Endometrial microvascular endothelial cells (primary cell): Measurements from ENCODE around the gene UNC13B. TPM values are rescaled to one million over a fixed set of nuclear protein-coding genes. Genes with fewer than 3 reads are reported as not detected.

Experiments
- in situ Hi-C: cut with HindIII; loops from 2 replicates; pipeline ENCODE4 v1.10.0; 2017; ENCODE audit warnings: low sequenced_read_pairs, low pct_unique_long_range_greater_than_20kb; ENCODE audit errors: inconsistent ontology term
- total RNA-seq: library from RNA; depleted of rRNA; stranded (reverse); fragments of >200 nt; gene quantifications from one replicate; pipeline ENCODE4 v1.2.3, GENCODE V29; 2015; ENCODE audit errors: inconsistent ontology term

The UNC13B gene
- total RNA-seq, 1 donor from 2014 or later: 38.5 TPM

DNA sequence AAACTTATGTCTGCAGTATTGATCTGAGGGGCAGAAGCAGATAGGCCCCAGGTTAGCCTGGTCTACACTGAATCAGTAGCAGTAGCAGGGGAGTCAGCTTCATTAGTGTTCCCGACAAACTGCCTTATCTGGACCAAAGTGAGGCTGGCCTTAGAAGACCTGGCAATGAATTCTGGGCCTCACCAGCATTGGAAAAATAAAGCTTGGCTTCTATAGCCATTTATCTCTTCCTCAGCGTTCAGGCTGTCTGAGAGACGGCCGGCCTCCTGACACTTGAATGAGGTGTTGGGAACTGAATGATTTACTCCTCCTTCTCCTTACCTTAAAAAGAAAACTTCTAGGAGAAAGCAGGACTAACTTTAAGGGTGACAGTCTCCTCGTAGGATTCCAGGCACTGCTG lies 186.3 kb downstream of the UNC13B start:
- in situ Hi-C loops: no loop called here

DNA sequence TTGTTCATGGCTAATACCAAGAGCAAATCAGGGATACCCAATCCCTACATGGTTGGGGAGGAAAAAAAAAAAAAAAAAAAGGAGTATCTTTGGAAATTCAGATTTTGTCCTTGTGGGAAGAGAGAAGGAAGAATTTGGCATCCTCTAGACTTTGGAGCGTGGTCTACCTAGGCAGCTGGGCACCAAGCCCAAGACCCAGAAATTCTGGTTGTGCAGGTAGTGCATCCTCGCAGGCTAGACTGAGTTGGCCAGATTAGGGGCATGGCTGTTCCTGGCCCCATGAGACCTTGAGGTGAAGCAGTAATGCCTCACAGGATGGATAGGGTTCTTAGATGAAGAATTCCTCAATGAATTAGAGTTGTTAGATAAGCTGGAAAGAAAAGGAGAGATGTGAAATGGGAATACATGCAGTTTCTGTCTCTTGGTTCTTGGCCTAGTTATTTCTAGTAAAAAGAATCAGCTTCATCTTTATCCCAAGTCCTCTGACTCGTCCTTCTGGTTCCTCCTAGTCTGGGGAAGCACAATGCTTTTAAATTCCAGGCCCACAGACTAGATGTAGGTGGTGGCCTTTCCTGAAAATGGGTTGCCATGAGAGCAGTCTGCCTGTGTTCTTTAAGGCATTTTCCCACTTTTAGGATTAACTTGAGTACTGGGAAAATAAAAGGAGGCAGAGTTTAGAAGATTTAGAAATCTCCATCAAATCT lies 187.6 kb downstream of the UNC13B start:
- in situ Hi-C loops: no loop called here

DNA sequence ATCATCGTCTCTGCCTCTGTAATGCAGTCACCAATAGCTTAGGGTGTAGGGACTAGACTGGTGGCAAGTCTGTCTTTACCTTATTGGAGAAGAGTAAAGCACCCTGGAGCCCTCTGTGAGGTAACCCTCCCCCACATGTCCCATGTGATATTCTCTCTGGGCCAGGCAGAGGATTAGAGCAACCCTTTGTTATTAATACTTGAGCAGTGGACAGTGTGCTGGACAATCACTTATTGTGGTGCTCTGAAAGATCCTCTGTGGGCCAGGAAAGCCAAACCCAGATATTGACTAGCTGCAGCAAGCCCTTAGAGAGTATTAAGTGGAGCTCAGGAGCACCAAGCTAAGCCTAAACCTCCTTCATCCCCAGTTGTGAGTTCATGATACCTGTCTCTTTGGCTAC lies 188.4 kb downstream of the UNC13B start:
- in situ Hi-C loops: no loop called here

DNA sequence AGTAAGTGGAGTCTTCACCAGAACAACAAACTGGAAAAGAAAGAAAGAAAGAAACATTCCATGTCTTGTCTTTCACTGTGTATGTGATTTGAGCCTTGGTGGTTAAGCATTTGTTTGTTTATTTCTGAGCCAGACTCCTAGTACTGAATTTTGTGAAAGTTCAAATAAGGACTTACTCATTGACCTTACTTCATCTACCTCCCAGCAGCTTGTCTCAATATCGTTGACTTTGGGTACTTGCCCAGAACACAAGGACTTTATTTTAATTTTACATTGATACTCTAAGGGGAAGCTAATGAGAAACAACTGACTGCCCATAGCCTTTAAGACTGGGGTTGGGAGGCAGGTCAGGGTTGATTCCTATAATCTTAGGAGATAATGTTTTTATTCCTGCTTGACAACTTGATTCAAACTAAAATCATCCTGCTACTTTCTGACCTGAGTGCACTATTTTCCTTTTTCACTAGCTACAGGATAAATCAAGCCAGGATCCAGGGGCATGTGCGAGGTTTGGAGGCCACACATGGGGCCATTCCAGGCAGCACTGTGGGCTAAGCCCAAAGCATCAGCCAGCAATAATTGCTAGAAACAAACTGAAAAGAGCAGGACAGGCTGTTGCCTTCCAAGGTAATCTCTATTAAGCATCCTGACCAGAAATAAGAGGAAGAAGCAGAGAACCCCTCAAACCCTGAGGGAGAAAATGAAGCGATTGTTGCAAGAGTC lies 189.2 kb downstream of the UNC13B start:
- in situ Hi-C loops: no loop called here

DNA sequence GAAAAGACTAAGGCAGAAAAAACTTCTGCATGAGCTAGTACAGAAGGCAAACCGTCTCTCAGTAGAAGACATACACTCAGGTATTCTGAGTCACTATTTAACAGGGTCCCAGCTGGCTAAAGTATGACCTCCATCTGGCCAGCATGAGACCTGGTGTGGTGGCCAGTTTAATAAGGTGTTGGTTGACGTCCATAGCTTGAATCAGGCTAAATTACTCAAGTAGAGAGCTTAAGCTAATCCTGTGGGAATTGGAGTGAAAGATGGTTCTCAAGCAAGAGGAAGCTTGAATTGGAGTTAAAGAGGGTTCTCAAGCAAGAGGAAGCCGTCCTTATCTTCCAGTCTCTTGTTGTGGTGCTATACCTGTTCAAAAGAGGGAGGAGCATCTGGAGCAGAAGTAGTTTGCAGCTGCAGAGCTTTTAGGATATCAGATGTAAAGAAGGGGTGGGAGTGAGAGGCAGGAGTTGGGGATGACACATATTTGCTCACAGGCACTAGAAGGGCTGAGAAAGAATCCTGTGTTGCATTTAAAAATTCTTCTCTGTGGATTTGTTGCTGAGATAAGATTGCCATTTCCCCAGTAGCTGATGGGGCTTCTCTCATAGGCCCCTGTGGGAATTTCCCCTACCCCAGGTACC lies 192.0 kb downstream of the UNC13B start:
- in situ Hi-C loops: no loop called here

DNA sequence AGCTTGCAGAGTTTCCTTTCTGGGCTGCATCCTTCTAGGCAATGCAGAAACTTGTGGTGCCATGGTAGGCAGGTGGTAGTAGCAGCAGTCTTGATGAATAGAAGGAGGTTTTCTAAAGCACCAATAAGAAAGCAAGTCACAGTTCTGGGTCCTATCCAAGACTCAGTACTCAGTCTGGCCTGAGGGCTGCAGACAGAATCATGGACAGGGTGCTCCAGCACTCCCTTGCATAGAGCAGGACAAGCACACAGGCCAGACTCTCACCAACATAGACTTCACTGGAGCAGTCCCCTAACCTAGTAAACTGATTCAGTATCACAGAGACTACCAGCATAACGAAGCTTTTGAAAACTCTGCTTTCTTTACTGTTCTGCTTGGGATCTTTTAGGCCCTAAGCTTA lies 194.1 kb downstream of the UNC13B start:
- in situ Hi-C loops: no loop called here

DNA sequence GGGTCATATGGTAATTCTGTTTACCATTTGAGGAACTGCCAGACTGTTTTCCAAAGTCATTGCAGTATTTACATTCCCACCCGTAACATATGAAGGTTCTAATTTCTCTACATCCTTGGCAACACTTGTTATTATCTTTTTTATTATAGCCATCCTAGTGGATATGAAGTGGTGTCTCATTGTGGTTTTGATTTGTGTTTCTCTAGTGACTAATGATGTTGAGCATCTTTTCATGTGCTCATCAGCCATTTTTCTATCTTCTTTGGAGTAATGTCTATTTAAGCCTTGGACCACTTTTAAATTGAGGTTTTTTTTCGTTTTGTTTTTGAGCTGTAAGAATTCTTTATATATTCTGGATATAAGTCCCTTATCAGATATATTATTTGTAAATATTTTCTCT lies 195.3 kb downstream of the UNC13B start:
- in situ Hi-C loops: no loop called here

DNA sequence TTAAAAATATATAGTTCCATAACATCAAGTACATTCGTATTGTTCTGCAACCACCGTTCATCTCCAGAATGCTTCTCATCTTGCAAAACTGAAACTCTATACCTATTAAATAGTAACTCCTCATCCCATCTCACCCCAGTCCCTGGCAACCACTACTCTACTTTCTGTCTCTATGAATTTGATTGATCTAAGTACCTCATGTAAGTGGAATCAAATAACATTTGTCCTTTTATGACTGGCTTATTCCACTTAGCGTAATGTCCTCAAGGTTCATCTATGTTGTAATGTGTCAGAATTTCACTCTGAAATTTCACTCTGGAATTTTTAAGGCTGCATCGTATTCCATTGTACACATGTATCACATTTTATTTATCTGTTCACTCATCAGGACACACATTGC lies 196.0 kb downstream of the UNC13B start:
- in situ Hi-C loops: no loop called here

DNA sequence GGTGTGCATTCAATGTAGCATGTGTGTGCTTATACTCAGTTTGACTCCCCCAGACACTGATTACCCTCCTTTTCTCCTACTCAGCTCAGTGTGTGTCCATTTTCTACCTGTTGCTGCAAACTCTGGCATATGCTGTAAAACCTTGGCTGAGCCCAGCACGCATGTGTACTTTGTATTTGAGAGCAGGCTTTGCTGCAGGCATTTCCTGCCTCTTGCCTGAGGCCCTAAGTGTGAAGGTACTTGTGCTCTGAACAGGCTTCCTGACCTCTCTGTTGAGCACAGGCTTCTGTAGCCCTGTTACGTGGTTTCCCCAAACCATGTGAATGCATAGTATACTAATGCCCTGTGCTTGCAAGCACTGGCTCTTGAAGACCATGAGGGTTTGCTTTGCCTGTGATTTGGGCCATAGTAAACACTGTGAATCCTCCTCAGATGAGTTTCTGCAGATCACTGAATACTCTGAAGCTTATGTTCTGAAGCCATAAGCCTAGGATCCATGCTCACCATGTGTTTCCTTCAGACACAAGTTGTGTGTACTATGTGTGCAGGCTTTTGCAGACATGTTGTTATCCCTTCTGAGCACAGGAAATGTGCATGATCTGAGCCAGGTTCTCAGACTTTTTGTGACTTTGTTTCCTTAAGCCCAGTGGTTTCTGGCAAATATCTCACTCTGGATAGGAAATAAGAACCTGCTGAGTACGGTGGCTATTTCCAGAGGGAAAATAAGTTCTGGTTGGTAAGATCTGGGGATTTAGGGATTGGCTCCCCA lies 203.2 kb downstream of the UNC13B start:
- in situ Hi-C loops: no loop called here

DNA sequence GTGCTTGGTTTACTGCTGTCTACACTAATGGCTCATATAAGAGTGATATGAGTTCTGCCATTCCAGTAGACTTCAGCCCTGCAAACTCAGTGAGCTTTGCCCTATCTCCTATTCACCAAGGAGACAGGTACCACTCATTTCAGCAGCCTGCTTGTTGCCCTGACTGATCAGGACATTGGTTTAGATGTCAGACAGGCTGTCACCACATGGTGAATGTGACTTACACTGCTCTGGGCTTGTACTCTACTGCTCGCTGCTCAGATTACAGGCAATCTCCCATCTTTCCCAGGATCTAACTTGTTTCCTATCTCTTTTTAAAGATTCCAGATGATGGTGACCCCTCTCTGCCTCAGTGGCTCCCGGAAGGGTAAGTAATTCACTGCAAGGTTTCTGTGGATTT lies 204.8 kb downstream of the UNC13B start:
- in situ Hi-C loops: no loop called here

DNA sequence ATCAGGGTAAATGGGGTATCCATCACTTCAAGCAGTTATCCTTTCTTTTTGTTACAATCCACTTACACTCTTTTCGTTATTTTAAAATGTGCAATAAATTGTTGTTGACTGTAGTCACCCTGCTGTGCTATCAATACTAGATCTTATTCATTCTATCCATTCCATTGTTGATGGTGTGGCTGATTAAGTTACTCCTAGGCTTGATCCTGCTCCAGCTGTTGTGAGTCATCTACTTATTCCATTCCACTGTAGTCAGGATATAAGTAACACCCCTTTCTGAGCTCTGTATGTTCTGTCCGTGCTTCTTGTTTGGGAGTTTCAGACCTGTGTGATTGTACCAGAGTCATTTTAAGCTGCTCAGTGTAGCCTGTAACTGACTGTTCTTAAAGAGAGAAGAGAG lies 205.6 kb downstream of the UNC13B start:
- in situ Hi-C loops: no loop called here

DNA sequence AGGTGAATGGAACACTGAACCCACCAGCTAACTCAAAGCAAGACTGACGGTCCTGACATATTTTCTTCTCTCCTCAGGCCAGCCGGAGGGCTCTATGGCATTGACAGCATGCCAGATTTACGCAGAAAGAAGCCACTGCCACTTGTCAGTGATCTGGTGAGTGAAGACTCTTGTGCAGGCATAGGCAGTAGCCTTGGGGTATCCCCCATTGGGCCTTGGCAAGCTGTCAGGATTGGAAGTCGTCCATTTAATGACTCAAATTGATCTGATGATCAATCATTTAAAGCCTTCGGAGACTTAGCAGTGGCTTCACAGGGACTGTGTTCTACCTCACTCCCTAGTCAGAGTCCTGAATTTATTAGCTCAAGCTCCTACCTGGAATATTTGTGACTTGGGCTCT lies 208.4 kb downstream of the UNC13B start:
- in situ Hi-C loops: no loop called here

DNA sequence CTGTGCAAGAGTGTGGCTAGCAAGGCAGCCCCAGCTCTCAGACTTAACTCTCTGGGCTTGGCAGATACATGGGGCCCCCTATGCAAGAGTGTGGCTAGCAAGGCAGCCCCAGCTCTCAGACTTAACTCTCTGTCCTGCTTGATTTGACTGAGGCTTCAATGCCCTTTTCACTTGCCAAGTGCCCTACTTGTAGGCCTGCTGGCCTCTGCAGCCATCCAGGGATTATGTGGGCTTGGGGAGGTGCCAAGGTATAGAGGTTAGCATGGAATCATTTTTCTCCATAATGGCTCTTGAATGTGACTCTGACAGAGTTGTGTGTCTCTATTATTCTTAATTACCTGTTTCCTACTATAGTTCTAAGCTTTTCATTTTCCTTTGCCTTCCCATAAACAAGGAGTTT lies 212.6 kb downstream of the UNC13B start:
- in situ Hi-C loops: no loop called here

DNA sequence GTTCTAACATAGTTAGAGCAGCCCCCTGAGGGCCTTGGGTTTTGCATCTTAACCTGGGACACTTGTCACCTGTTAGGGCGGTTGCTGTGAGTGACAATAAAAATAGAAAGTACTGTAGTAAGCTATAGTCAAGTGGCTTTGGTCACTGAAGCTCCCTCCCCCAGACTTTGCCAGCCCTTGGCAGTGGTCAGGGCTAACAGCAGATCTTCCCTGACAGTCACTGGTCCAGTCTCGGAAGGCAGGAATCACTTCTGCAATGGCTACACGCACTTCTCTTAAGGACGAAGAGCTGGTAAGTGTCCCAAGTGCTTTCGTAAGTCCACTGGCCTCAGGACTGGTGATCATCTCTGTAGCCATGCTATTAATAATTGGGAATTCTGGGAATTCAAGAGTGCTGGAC lies 213.1 kb downstream of the UNC13B start:
- in situ Hi-C loops: no loop called here

DNA sequence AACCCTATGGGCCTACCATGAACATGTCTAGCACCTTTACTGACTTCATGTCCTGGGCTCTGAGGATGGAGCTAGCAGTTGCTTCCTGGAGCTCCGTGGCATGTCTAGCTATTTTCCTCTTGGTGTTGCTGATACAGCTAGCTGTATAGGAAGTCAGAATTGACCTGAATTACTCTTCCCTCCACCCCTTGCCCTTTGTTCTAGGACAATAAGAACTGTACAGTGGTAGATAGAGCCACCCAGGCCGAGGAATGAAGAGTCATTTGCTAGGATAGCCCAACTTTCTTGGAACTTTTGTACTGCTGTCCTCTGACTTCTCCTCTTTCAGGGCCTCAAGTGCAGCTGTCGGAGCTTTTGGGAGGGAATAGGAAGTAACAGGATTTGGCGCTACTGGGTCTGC lies 218.2 kb downstream of the UNC13B start:
- in situ Hi-C loops: no loop called here

DNA sequence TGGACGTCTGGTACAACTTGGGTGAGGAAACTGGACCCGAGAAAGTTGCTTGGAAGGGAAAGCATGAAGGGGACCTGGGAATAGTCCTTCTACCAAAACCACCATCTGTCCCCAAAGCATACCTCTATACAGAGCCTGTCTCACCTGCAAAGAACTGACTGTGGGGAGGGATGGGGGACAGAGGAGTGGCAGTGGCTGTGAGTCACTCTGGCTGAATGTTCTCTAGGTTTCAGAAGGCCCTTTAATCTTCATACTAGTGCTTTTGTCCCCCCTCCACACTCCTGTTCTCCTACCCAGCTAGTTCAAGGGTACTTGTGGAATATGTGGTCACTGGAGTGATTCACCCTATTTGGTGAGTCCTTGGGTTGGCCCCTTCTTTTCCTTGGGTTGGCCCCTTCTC lies 218.8 kb downstream of the UNC13B start:
- in situ Hi-C loops: no loop called here

DNA sequence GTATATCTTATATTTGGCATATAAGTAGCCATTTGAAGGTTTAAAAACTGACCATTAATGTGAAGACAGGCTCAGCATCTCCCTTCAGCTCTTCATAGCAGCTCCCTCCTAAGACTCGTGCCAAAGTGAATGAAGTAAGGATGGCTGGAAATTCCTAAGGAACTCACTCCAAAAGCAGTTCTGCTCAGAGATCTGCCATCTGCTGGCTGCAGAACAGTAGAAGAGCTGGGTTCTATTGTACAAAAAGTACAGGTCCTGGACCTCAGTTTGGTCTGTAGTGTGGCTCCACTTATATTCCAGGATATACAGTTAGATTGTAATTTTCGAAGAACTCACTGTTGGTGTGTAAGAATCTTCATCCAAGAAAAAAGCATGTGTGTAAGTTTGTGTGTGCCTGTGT lies 223.2 kb downstream of the UNC13B start:
- in situ Hi-C loops: no loop called here

DNA sequence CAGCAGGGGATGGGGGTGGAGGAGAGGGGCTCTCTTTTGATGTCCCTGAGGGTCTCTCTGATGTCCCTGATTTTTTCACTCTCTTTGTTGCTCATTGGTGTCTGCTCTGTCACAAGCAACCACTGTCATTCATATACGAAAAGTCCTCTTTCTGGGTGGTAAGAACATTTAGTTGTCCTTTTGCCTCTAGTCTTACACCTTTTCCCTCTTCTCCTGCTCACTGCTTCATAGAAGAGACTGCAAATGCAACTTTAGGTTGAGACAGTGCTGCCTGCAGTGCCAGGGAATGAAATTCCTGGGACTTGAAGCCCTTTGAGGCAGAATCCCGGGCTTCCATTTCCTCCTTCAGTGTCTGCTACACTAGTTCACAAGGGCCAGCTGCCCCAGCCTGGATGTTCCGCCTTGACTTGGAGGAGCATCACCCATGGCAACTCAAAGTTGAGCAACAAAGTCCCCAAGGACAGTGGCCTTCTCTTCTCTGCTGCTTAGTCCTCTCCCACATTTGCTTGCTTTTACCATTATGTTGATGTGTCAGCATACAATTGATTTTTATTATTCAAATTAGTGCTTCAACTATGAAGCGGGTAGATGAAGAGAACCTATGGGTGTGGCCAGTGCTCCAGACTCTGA lies 233.4 kb downstream of the UNC13B start:
- in situ Hi-C loops: no loop called here

DNA sequence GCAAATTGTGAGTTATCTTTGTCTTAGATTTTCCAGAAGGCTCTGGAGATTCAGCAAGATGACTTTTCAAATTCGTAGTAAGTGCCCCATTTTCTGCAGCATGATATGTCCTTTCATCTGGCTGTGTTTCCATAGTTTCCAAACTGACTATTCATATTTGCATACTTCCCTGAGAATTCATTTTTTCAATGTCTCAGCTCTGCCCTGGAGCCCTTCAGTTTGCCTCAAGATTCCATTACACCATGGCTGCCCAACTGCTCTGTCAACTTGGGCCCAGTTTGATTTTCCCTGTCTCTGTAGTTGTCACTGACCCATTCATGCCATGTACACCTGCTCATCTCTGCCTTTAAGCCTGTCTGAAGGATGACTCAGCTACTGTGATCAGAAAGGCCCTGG lies 233.9 kb downstream of the UNC13B start:
- in situ Hi-C loops: no loop called here
